H9 (cell line): ENCODE results near the gene ACKR3. TPM values are rescaled to one million over a fixed set of nuclear protein-coding genes. Genes with fewer than 3 reads are reported as not detected.

ENCODE experiments used
- DNase-seq: peaks from one replicate; pipeline ENCODE4 v3.0.0-alpha.2; 2017
- H2AFZ ChIP-seq: one replicate; pipeline ENCODE4 v1.6.1; 2013; ENCODE audit warnings: mild to moderate bottlenecking, low read length, control low read depth, moderate library complexity
- H2AK5ac ChIP-seq: 2 replicates; pipeline ENCODE4 v1.6.1; 2013; ENCODE audit warnings: low read length, control low read depth, mixed read lengths; ENCODE audit not compliant: insufficient read length
- H2BK120ac ChIP-seq: one replicate; pipeline ENCODE4 v1.6.1; 2013; ENCODE audit warnings: low read depth, mild to moderate bottlenecking, low read length, control low read depth, inconsistent platforms; ENCODE audit not compliant: poor library complexity, severe bottlenecking
- H2BK12ac ChIP-seq: 2 replicates; pipeline ENCODE4 v1.6.1; 2013; ENCODE audit warnings: low read length, control low read depth, mixed read lengths, low read depth; ENCODE audit not compliant: insufficient read length
- H2BK15ac ChIP-seq: 2 replicates; pipeline ENCODE4 v1.6.1; 2013; ENCODE audit warnings: low read depth, low read length, control low read depth
- H2BK20ac ChIP-seq: one replicate; pipeline ENCODE4 v1.6.1; 2013; ENCODE audit warnings: low read depth, mild to moderate bottlenecking, low read length, control low read depth, inconsistent platforms; ENCODE audit not compliant: poor library complexity, severe bottlenecking
- H2BK5ac ChIP-seq: 2 replicates; pipeline ENCODE4 v1.6.1; 2013; ENCODE audit warnings: low read length, control low read depth, mixed read lengths; ENCODE audit not compliant: insufficient read length
- H3K14ac ChIP-seq: 2 replicates; pipeline ENCODE4 v1.6.1; 2013; ENCODE audit warnings: low read length, control low read depth; ENCODE audit not compliant: insufficient read depth
- H3K18ac ChIP-seq: 2 replicates; pipeline ENCODE4 v1.6.1; 2013; ENCODE audit warnings: low read depth, mild to moderate bottlenecking, mixed read lengths, low read length, control low read depth; ENCODE audit not compliant: insufficient read length
- H3K23ac ChIP-seq: 2 replicates; pipeline ENCODE4 v1.6.1; 2013; ENCODE audit warnings: low read length, control low read depth, mixed read lengths, low read depth; ENCODE audit not compliant: insufficient read length
- H3K23me2 ChIP-seq: 2 replicates; pipeline ENCODE4 v1.6.1; 2013; ENCODE audit warnings: low read depth, mild to moderate bottlenecking, mixed read lengths, low read length, control low read depth; ENCODE audit not compliant: insufficient read length, poor library complexity, severe bottlenecking
- H3K27ac ChIP-seq: 2 replicates; pipeline ENCODE4 v1.5.1; 2013; ENCODE audit warnings: low read length, control low read depth, mixed read lengths, low read depth; ENCODE audit not compliant: insufficient read length
- H3K27me3 ChIP-seq: 2 replicates; pipeline ENCODE4 v1.6.1; 2013; ENCODE audit warnings: low read length, control low read depth, inconsistent platforms; ENCODE audit not compliant: insufficient read depth
- H3K4ac ChIP-seq: 2 replicates; pipeline ENCODE4 v1.6.1; 2013; ENCODE audit warnings: low read depth, mild to moderate bottlenecking, control low read depth, inconsistent platforms, low read length, moderate library complexity
- H3K4me1 ChIP-seq: 2 replicates; pipeline ENCODE4 v1.6.1; 2013; ENCODE audit warnings: low read length, control low read depth, inconsistent platforms; ENCODE audit not compliant: insufficient read depth
- H3K4me2 ChIP-seq: 2 replicates; pipeline ENCODE4 v1.6.1; 2013; ENCODE audit warnings: low read length, control low read depth, mixed read lengths; ENCODE audit not compliant: insufficient read length, insufficient read depth
- H3K56ac ChIP-seq: 2 replicates; pipeline ENCODE4 v1.6.1; 2013; ENCODE audit warnings: low read depth, mild to moderate bottlenecking, mixed read lengths, low read length, control low read depth; ENCODE audit not compliant: insufficient read length
- H3K79me1 ChIP-seq: 2 replicates; pipeline ENCODE4 v1.6.1; 2013; ENCODE audit warnings: low read depth, mild to moderate bottlenecking, moderate library complexity, low read length, control low read depth, inconsistent platforms; ENCODE audit not compliant: insufficient read depth, poor library complexity, severe bottlenecking
- H3K79me2 ChIP-seq: 2 replicates; pipeline ENCODE4 v1.6.1; 2013; ENCODE audit warnings: low read length, control low read depth, inconsistent platforms; ENCODE audit not compliant: insufficient read depth
- H3K9ac ChIP-seq: 2 replicates; pipeline ENCODE4 v1.6.1; 2013; ENCODE audit warnings: low read length, control low read depth, mixed read lengths; ENCODE audit not compliant: insufficient read length; ENCODE audit errors: extremely low read depth
- H3K9me3 ChIP-seq: one replicate; pipeline ENCODE4 v1.6.1; 2013; ENCODE audit warnings: low read depth, low read length, inconsistent platforms; ENCODE audit not compliant: control insufficient read depth
- H3T11ph ChIP-seq: one replicate; pipeline ENCODE4 v1.6.1; 2013; ENCODE audit warnings: mild to moderate bottlenecking, low read length, control low read depth, inconsistent platforms
- H4K20me1 ChIP-seq: one replicate; pipeline ENCODE4 v1.6.1; 2013; ENCODE audit not compliant: control insufficient read depth, insufficient read length, insufficient read depth
- H4K5ac ChIP-seq: 2 replicates; pipeline ENCODE4 v1.6.1; 2013; ENCODE audit warnings: low read depth, mild to moderate bottlenecking, mixed read lengths, low read length, control low read depth; ENCODE audit not compliant: insufficient read length
- H4K8ac ChIP-seq: replicated peaks from 2 replicates; pipeline ENCODE4 v1.6.1; 2013; ENCODE audit warnings: low read length, control low read depth, mixed read lengths, low read depth; ENCODE audit not compliant: insufficient read length
- H4K91ac ChIP-seq: 2 replicates; pipeline ENCODE4 v1.6.1; 2013; ENCODE audit warnings: low read depth, mild to moderate bottlenecking, moderate library complexity, mixed read lengths, low read length, control low read depth; ENCODE audit not compliant: insufficient read length
- H3K27ac Mint-ChIP-seq, 3 experiments: 2 replicates in 2 of 3; 3 replicates in 1 of 3; pipeline ENCODE4 v1.8.0; 2020 to 2021; ENCODE audit warnings: mixed read lengths in 3 of 3, mild to moderate bottlenecking in 1 of 3, moderate library complexity in 1 of 3
- H3K27me3 Mint-ChIP-seq: 2 replicates; pipeline ENCODE4 v1.8.0; 2021; ENCODE audit warnings: low read depth, mild to moderate bottlenecking, moderate library complexity, mixed read lengths
- H3K36me3 Mint-ChIP-seq, 3 experiments: 2 replicates in 2 of 3; 3 replicates in 1 of 3; pipeline ENCODE4 v1.8.0; 2020 to 2021; ENCODE audit warnings: low read depth in 3 of 3, mixed read lengths in 3 of 3; ENCODE audit not compliant: insufficient read depth in 1 of 3
- H3K4me1 Mint-ChIP-seq, 2 experiments: 2 replicates each; pipeline ENCODE4 v1.8.0; 2020; ENCODE audit warnings: mixed read lengths in 2 of 2
- H3K4me3 Mint-ChIP-seq, 2 experiments: 2 replicates in 1 of 2; 3 replicates in 1 of 2; pipeline ENCODE4 v1.8.0; 2020 to 2021; ENCODE audit warnings: mild to moderate bottlenecking in 2 of 2, mixed read lengths in 2 of 2, moderate library complexity in 1 of 2
- H3K9me3 Mint-ChIP-seq, 2 experiments: 2 replicates in 1 of 2; 3 replicates in 1 of 2; pipeline ENCODE4 v1.8.0; 2020; ENCODE audit warnings: mild to moderate bottlenecking in 2 of 2, mixed read lengths in 2 of 2, moderate library complexity in 1 of 2
- WGBS: extraction: QIAGEN DNeasy Blood & Tissue Kit; methylation state at CpG from one replicate; pipeline ENCODE4 v1.1.7; 2013; ENCODE audit warnings: missing lambda C conversion rate, low lambda C conversion rate, mixed read lengths; ENCODE audit not compliant: insufficient read length; ENCODE audit errors: extremely low coverage; 5-methylcytosine and 5-hydroxymethylcytosine counted together
- total RNA-seq: library from RNA; stranded (reverse); gene quantifications from 2 replicates; pipeline ENCODE4 v1.2.1, GENCODE V29; 2021
- TF ChIP-seq, protein P1 (sequence below): fragments of 200-600 bp; sonication (generic); conservative IDR thresholded peaks from 3 replicates; pipeline ENCODE4 v1.8.0; 2021; ENCODE audit warnings: antibody characterized with exemption, mild to moderate bottlenecking

ACKR3 gene
- total RNA-seq, 1 experiment from 2014 or later = 0.44 TPM

- H2BK20ac ChIP-seq = no peak overlapping the region
- Mint-ChIP-seq H3K4me3 (no peak overlapping the region), H3K27ac (no peak overlapping the region), H3K9me3 (peaks cover 10 to 17% of the 10 kb centered on the region in 2 experiments), H3K36me3 (peaks cover 0 to 15% (median 3%) of the 10 kb centered on the region in 3 experiments; a peak in 4 of 7 replicates), H3K27me3 (peaks cover 12% of the 10 kb centered on the region), H3K4me1 (peaks cover 29 to 32% of the 10 kb centered on the region in 2 experiments)
- H2BK15ac ChIP-seq = no peak overlapping the region
- no peaks in the 10 kb centered on the region for H3K79me1 ChIP-seq
- no peak for DNase-seq
- no peak overlapping the region for H3K23ac ChIP-seq
- H2BK12ac ChIP-seq = no peak overlapping the region
- H3K27me3 ChIP-seq = no peaks in the 10 kb centered on the region
- no peak overlapping the region for H4K91ac ChIP-seq
- H3T11ph ChIP-seq = no peak overlapping the region
- H2AK5ac ChIP-seq = no peak overlapping the region
- no peaks in the 10 kb centered on the region for H3K23me2 ChIP-seq
- H3K9ac ChIP-seq = no peak overlapping the region
- H3K4ac ChIP-seq = no peak overlapping the region
- no peak overlapping the region for H3K56ac ChIP-seq
- no peak overlapping the region for H3K18ac ChIP-seq
- H3K9me3 ChIP-seq = no peaks in the 10 kb centered on the region
- H2BK5ac ChIP-seq = no peak overlapping the region
- no peaks in the 10 kb centered on the region for H4K20me1 ChIP-seq
- H4K8ac ChIP-seq = no peak overlapping the region
- WGBS = no CpG with 5 or more reads among the region's 1 CpG
- H3K4me1 ChIP-seq = no peaks in the 10 kb centered on the region; the same call in 1 of the 2 replicates
- no peaks in the 10 kb centered on the region for H3K79me2 ChIP-seq
- TF ChIP-seq, protein P1, sequence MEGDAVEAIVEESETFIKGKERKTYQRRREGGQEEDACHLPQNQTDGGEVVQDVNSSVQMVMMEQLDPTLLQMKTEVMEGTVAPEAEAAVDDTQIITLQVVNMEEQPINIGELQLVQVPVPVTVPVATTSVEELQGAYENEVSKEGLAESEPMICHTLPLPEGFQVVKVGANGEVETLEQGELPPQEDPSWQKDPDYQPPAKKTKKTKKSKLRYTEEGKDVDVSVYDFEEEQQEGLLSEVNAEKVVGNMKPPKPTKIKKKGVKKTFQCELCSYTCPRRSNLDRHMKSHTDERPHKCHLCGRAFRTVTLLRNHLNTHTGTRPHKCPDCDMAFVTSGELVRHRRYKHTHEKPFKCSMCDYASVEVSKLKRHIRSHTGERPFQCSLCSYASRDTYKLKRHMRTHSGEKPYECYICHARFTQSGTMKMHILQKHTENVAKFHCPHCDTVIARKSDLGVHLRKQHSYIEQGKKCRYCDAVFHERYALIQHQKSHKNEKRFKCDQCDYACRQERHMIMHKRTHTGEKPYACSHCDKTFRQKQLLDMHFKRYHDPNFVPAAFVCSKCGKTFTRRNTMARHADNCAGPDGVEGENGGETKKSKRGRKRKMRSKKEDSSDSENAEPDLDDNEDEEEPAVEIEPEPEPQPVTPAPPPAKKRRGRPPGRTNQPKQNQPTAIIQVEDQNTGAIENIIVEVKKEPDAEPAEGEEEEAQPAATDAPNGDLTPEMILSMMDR = no peak
- no peak overlapping the region for H3K27ac ChIP-seq
- H2BK120ac ChIP-seq = no peak overlapping the region
- no peak overlapping the region for H3K4me2 ChIP-seq
- no peak overlapping the region for H3K14ac ChIP-seq
- H4K5ac ChIP-seq = no peak overlapping the region
- H2AFZ ChIP-seq = no peak overlapping the region
These were observed 14.1 kb upstream of the ACKR3 start for GRCh38 chr2:236555481-236555880.
